Brain microvascular endothelial cell (primary cell): ENCODE results near the gene MARVELD1.
A peak's percentile ranks its signal among the peaks of the same experiment; 100 is the strongest.

Source experiments
- DNase-seq: peaks from one replicate; pipeline ENCODE4 v3.0.0-alpha.2; 2020
- H3K27ac ChIP-seq: fragments of 250-450 bp; sonication (Bioruptor Pico); 2 replicates; pipeline ENCODE4 v1.5.1; 2020; ENCODE audit warnings: mild to moderate bottlenecking, moderate library complexity
- H3K27me3 ChIP-seq: fragments of 250-450 bp; sonication (Bioruptor Pico); replicated peaks from 2 replicates; pipeline ENCODE4 v1.5.1; 2020; ENCODE audit warnings: mild to moderate bottlenecking
- H3K36me3 ChIP-seq: fragments of 250-450 bp; sonication (Bioruptor Pico); replicated peaks from 2 replicates; pipeline ENCODE4 v1.5.1; 2020; ENCODE audit warnings: mild to moderate bottlenecking
- H3K4me3 ChIP-seq: 2 replicates; pipeline ENCODE4 v1.5.1; 2011; ENCODE audit warnings: low read depth, mild to moderate bottlenecking, control low read depth, low read length, moderate library complexity
- in situ Hi-C: cut with HindIII; loops from 2 replicates; pipeline ENCODE4 v1.10.0; 2017; ENCODE audit warnings: low sequenced_read_pairs, low pct_ligation_motif_present
- TF ChIP-seq, protein P1 (sequence below): IDR thresholded peaks from 2 replicates; pipeline ENCODE4 v1.5.1; 2011; ENCODE audit warnings: low read depth, mild to moderate bottlenecking, moderate library complexity, low read length, control low read depth, inconsistent platforms; ENCODE audit errors: missing control alignments

MARVELD1 gene

DNA sequence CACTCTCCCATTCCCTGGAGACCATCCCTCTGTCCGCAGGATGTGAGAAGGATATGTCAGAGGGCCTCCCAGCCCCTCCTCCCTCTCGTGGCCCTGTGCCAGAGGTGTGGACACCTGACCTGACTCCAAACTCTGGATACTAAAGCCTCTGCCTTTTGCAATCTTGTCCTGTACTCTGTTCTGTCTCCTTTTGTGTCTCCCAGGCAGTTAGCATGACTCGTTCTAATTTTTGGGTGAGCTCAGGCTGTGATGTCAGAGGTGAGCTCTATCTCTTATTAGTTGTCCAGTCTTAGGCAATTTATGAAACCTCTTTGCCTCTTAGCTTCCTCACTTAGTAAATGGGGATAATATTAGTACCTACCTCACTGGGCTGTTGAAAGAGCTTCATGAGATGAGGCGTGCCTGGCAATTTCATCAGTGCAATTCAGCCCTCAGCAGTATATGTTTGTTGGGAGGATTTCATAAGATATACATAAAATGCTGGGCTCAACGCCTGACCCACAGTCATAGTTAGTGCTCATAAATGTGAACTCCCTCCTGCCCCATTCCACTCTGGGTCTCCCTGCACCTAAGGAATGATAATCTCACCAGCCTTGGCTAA lies 10.9 kb downstream of the MARVELD1 start:
- Histone ChIP-seq H3K27me3 (no peaks in the 10 kb centered on the region), H3K36me3 (peaks cover 3% of the 10 kb centered on the region), H3K27ac (no peak overlapping the region), H3K4me3 (no peak overlapping the region)
- in situ Hi-C loops: no loop called here
- DNase-seq: no peak
- TF ChIP-seq, protein P1, sequence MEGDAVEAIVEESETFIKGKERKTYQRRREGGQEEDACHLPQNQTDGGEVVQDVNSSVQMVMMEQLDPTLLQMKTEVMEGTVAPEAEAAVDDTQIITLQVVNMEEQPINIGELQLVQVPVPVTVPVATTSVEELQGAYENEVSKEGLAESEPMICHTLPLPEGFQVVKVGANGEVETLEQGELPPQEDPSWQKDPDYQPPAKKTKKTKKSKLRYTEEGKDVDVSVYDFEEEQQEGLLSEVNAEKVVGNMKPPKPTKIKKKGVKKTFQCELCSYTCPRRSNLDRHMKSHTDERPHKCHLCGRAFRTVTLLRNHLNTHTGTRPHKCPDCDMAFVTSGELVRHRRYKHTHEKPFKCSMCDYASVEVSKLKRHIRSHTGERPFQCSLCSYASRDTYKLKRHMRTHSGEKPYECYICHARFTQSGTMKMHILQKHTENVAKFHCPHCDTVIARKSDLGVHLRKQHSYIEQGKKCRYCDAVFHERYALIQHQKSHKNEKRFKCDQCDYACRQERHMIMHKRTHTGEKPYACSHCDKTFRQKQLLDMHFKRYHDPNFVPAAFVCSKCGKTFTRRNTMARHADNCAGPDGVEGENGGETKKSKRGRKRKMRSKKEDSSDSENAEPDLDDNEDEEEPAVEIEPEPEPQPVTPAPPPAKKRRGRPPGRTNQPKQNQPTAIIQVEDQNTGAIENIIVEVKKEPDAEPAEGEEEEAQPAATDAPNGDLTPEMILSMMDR: no peak

DNA sequence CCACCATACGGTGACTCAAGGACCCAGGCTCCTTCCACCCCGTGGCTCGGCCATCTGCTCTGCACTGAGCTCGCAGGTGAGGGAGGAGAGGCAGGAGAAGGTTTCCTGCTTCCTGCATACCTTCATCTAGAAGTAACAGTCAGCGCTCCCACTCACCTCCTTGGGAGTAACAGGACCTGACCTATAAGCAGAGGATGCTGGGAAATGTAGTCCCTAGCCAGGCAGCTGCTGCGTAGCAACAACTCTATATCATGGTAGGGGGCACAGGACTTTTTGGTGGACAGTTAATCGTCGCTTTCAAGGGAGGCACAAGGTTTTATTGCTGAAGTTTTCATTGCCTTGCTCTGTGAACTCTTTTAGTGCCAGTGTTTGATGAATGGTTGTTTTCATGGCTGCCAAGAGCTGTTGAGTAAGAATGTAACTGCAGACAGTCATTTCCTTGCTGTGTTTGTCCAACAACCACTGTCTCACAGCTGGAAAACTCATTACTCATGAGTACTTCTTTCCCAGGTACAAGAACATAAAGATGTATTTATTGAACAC lies 13.2 kb downstream of the MARVELD1 start:
- peak overlapping the region; percentile 50 for H3K4me3 ChIP-seq
- DNase-seq: peak; percentile 55
- in situ Hi-C loops: no loop called here
- H3K27ac ChIP-seq: peak overlapping the region; percentile 4
- TF ChIP-seq, protein P1: no peak
- H3K27me3 ChIP-seq: no peaks in the 10 kb centered on the region
- no peaks in the 10 kb centered on the region for H3K36me3 ChIP-seq

DNA sequence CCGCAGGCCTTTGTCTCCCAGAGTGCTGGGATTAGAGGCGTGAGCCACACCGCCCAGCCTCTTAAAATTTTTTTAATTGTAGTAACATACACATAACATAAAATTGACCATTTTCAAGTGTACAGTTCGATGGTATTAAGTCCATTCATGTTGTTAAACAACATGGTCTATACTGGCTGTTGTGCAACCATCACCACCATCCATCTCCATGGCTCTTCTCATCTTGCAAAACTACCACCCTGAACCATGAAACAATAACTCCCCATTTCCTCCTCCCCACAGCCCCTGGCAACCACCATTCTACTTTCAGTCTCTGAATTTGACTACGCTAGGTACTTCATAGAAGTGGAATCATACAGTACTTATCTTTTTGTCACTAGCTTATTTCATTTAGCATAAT lies 15.5 kb downstream of the MARVELD1 start:
- Histone ChIP-seq H3K27me3 (no peaks in the 10 kb centered on the region), H3K27ac (no peak overlapping the region), H3K36me3 (no peaks in the 10 kb centered on the region), H3K4me3 (no peak overlapping the region)
- in situ Hi-C loops: no loop called here
- TF ChIP-seq, protein P1: no peak
- DNase-seq: no peak

DNA sequence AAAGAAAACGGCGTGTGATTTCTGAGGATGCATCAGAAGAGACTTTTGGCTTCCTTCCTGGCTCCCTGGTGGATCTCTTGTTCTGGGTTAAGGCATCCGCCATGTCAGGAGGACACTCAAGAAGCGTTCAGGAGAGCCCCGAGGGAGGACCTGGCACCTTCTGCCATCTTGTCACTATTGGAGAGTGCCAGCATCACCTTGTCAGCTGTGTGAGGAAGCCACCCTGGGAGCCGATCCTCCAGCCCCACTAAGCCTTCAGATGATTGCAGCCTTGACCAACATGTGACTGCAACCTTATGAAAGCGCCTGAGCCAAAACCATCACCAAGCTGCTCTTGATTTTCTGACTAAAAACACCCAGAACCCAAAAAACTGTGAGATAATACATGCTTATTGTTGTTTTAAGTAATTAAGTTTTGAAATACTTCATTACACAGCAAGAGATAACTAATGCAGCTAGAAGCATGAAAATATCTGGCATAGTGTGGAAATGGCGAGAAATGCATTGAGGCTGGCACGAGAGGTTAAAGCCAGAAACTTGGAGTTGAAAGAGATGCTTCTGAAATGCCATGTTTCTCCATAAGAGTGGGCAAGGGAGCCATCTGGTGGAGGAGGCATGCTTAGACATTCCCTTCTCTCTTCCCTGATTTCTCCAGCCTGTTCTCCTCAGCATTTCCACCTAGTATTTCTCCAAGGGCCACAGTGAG lies 18.0 kb downstream of the MARVELD1 start:
- DNase-seq: peak; percentile 67
- Histone ChIP-seq H3K27me3 (no peaks in the 10 kb centered on the region), H3K4me3 (no peak overlapping the region), H3K27ac (no peak overlapping the region), H3K36me3 (no peaks in the 10 kb centered on the region)
- in situ Hi-C loops: no loop called here
- TF ChIP-seq, protein P1: peak; percentile 88

DNA sequence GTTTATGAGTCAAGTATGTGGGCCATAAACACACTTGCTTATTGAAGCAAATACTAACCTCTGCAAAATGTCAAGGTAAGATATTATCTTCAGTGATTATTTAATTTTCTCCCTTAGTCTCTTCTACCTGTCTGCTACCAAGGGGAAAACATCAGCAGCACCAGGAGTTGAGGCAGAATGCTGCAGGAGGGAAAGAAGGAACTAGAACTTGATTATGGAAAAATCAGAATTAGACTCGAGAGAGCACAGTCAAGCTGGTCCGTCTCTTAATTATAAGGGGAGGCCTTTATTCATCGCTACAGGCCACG lies 18.5 kb downstream of the MARVELD1 start:
- in situ Hi-C loops: no loop called here
- no peak overlapping the region for H3K4me3 ChIP-seq
- H3K27ac ChIP-seq: no peak overlapping the region
- no peaks in the 10 kb centered on the region for H3K36me3 ChIP-seq
- DNase-seq: no peak
- no peaks in the 10 kb centered on the region for H3K27me3 ChIP-seq
- TF ChIP-seq, protein P1: no peak
